Activated B cell treated with CpG ODN at 0.5 μM for 24 hours (primary cell): ENCODE measurements around the gene AREL1. TPM values are rescaled to one million over a fixed set of nuclear protein-coding genes. Genes with fewer than 3 reads are reported as not detected.

Source experiments
- ATAC-seq: fragments of 200-7000 bp; cut with Tn5 transposase; one replicate; pipeline ENCODE4 v1.10.0; 2021; ENCODE audit warnings: low read depth, mild to moderate bottlenecking, moderate library complexity
- CTCF ChIA-PET: fragments of 350-600 bp; sonication (Branson Sonifier 250); formaldehyde crosslinking; loops from one replicate; lab custom pipeline; 2021; ENCODE audit warnings: antibody characterized with exemption; lab: Charles Lee
- POLR2A ChIA-PET: fragments of 350-600 bp; sonication (Branson Sonifier 250); formaldehyde crosslinking; loops from one replicate; lab custom pipeline; 2021; ENCODE audit warnings: antibody characterized with exemption; lab: Charles Lee
- DNase-seq: peaks from one replicate; pipeline ENCODE4 v3.0.0; 2022
- H3K27ac Mint-ChIP-seq: one replicate; pipeline ENCODE4 v1.8.0; 2020; ENCODE audit warnings: mixed read lengths
- H3K27me3 Mint-ChIP-seq: one replicate; pipeline ENCODE4 v1.8.0; 2021; ENCODE audit warnings: mixed read lengths
- H3K36me3 Mint-ChIP-seq: one replicate; pipeline ENCODE4 v1.8.0; 2021; ENCODE audit warnings: low read depth, mixed read lengths
- H3K4me1 Mint-ChIP-seq: one replicate; pipeline ENCODE4 v1.8.0; 2021; ENCODE audit warnings: mixed read lengths
- H3K4me3 Mint-ChIP-seq: one replicate; pipeline ENCODE4 v1.8.0; 2020; ENCODE audit warnings: mild to moderate bottlenecking, mixed read lengths
- H3K9me3 Mint-ChIP-seq: one replicate; pipeline ENCODE4 v1.8.0; 2020; ENCODE audit warnings: mixed read lengths
- CTCF ChIP-seq: fragments of 200-600 bp; IDR thresholded peaks from one replicate; pipeline ENCODE4 v1.8.0; 2022; ENCODE audit warnings: antibody characterized with exemption, mild to moderate bottlenecking
- intact Hi-C: fragments of 100-400 bp; cut with micrococcal nuclease; formaldehyde crosslinking; loops from one replicate; pipeline ENCODE4 v1.15.1; 2024
- total RNA-seq: library from RNA; stranded (reverse); gene quantifications from 2 replicates; pipeline ENCODE4 v1.2.3, GENCODE V29; 2022

The AREL1 gene
- total RNA-seq, 1 donor from 2014 or later: 49.7 TPM

- H3K4me1 Mint-ChIP-seq: peaks cover 2% of the 10 kb centered on the region
Observed at GRCh38 chr14:74698465-74698864, 14.4 kb downstream of the AREL1 start.

GRCh38 chr14:74697976-74698375 lies 14.9 kb downstream of the AREL1 start:
- H3K4me1 Mint-ChIP-seq: peaks cover 1% of the 10 kb centered on the region
- TF ChIP-seq CTCF: no peak
- H3K9me3 Mint-ChIP-seq: peaks cover 5% of the 10 kb centered on the region
- H3K4me3 Mint-ChIP-seq: no peak overlapping the region
- ChIA-PET CTCF (no interaction called here), POLR2A (no interaction called here)
- ATAC-seq (no peak), DNase-seq (no peak)
- H3K27me3 Mint-ChIP-seq: no peaks in the 10 kb centered on the region
- no peak overlapping the region for H3K27ac Mint-ChIP-seq
- peaks cover 45% of the 10 kb centered on the region for H3K36me3 Mint-ChIP-seq
- intact Hi-C loops: no loop called here

More at GRCh38 chr14:74698465-74698864, 14.4 kb downstream of the AREL1 start:
- CTCF ChIA-PET: no interaction called here
- DNase-seq (no peak), ATAC-seq (no peak)
- Mint-ChIP-seq H3K9me3 (peaks cover 7% of the 10 kb centered on the region), H3K36me3 (peaks cover 44% of the 10 kb centered on the region), H3K4me3 (no peak overlapping the region), H3K27ac (no peak overlapping the region), H3K27me3 (no peaks in the 10 kb centered on the region)
- no peak for TF ChIP-seq CTCF
- POLR2A ChIA-PET: no interaction called here
- intact Hi-C loops: no loop called here

GRCh38 chr14:74697543-74697942 lies 15.3 kb downstream of the AREL1 start:
- ATAC-seq (no peak), DNase-seq (no peak)
- POLR2A ChIA-PET: no interaction called here
- CTCF ChIA-PET: no interaction called here
- Mint-ChIP-seq H3K27ac (no peak overlapping the region), H3K4me1 (no peaks in the 10 kb centered on the region), H3K4me3 (no peak overlapping the region), H3K36me3 (peaks cover 41% of the 10 kb centered on the region), H3K27me3 (no peaks in the 10 kb centered on the region), H3K9me3 (peaks cover under 1% of the 10 kb centered on the region)
- intact Hi-C loops: no loop called here
- no peak for TF ChIP-seq CTCF

GRCh38 chr14:74697011-74697410 lies 15.9 kb downstream of the AREL1 start:
- CTCF ChIA-PET: no interaction called here
- H3K27me3 Mint-ChIP-seq: no peaks in the 10 kb centered on the region

GRCh38 chr14:74695406-74695805 lies 17.5 kb downstream of the AREL1 start:
- H3K27me3 Mint-ChIP-seq: no peaks in the 10 kb centered on the region
- H3K36me3 Mint-ChIP-seq: peaks cover 47% of the 10 kb centered on the region
- ChIA-PET CTCF (no interaction called here), POLR2A (interaction anchor here (0.6 kb wide), 1 partner anchor 57 kb away, joined by 5 read pairs; no protein-coding TSS in a partner anchor)
- no peaks in the 10 kb centered on the region for H3K9me3 Mint-ChIP-seq
- H3K4me1 Mint-ChIP-seq: no peaks in the 10 kb centered on the region
- H3K4me3 Mint-ChIP-seq: no peak overlapping the region
- no peak for ATAC-seq
- TF ChIP-seq CTCF: no peak
- intact Hi-C loops: no loop called here
- DNase-seq: no peak
- no peak overlapping the region for H3K27ac Mint-ChIP-seq

More at GRCh38 chr14:74697011-74697410, 15.9 kb downstream of the AREL1 start:
- TF ChIP-seq CTCF: no peak
- Mint-ChIP-seq H3K4me3 (no peak overlapping the region), H3K36me3 (peaks cover 44% of the 10 kb centered on the region), H3K27ac (no peak overlapping the region), H3K4me1 (no peaks in the 10 kb centered on the region), H3K9me3 (no peaks in the 10 kb centered on the region)
- intact Hi-C loops: no loop called here
- DNase-seq (no peak), ATAC-seq (no peak)
- POLR2A ChIA-PET: interaction anchor here (0.6 kb wide), 1 partner anchor 1417 kb away, joined by 5 read pairs; no protein-coding TSS in a partner anchor
